HepG2 (cell line): ENCODE data around the gene RARA. TPM values are rescaled to one million over a fixed set of nuclear protein-coding genes. Genes with fewer than 3 reads are reported as not detected.

ENCODE experiments used
- ARNTL ChIP-seq: sonication (generic); formaldehyde crosslinking; IDR thresholded peaks from 2 replicates; pipeline ENCODE4 v1.4.0; 2020; ENCODE audit warnings: mild to moderate bottlenecking, missing genetic modification reagents
- DRAP1 ChIP-seq: IDR thresholded peaks from 2 replicates; pipeline ENCODE4 v1.6.1; 2016; ENCODE audit warnings: missing genetic modification reagents, missing compliant biosample characterization
- HBP1 ChIP-seq: IDR thresholded peaks from 2 replicates; pipeline ENCODE4 v1.6.1; 2016; ENCODE audit warnings: low read depth, control low read depth
- NFAT5 ChIP-seq: sonication (generic); formaldehyde crosslinking; IDR thresholded peaks from 2 replicates; pipeline ENCODE4 v1.4.0; 2020; ENCODE audit warnings: missing genetic modification reagents
- PAWR ChIP-seq: sonication (generic); formaldehyde crosslinking; IDR thresholded peaks from 2 replicates; pipeline ENCODE4 v1.4.0; 2020; ENCODE audit warnings: missing genetic modification reagents, mild to moderate bottlenecking, borderline replicate concordance
- PBX3 ChIP-seq: sonication (generic); formaldehyde crosslinking; IDR thresholded peaks from 2 replicates; pipeline ENCODE4 v1.8.1; 2023; ENCODE audit warnings: missing genetic modification reagents, inconsistent platforms, borderline replicate concordance
- RAD21 ChIP-seq: fragments of 450-650 bp; formaldehyde crosslinking; IDR thresholded peaks from 2 replicates; pipeline ENCODE4 v1.5.0; 2020; ENCODE audit warnings: mild to moderate bottlenecking
- ZBTB4 ChIP-seq: sonication (generic); formaldehyde crosslinking; IDR thresholded peaks from 2 replicates; pipeline ENCODE4 v1.4.0; 2020; ENCODE audit warnings: missing genetic modification reagents, mild to moderate bottlenecking, borderline replicate concordance
- ZNF274 ChIP-seq: sonication (generic); formaldehyde crosslinking; IDR thresholded peaks from 2 replicates; pipeline ENCODE4 v1.5.1; 2020; ENCODE audit warnings: mild to moderate bottlenecking, missing genetic modification reagents
- ZNF710 ChIP-seq: sonication (generic); formaldehyde crosslinking; IDR thresholded peaks from 2 replicates; pipeline ENCODE4 v1.5.0; 2020; ENCODE audit warnings: mild to moderate bottlenecking, missing genetic modification reagents, borderline replicate concordance
- ZSCAN31 ChIP-seq: sonication (generic); formaldehyde crosslinking; IDR thresholded peaks from 2 replicates; pipeline ENCODE4 v1.5.0; 2020; ENCODE audit warnings: low read depth, mild to moderate bottlenecking, missing genetic modification reagents
- polyA plus RNA-seq, 8 experiments: library from polyadenylated mRNA; depleted of rRNA in 3 of 8; stranded (reverse) in 7 of 8; unstranded in 1 of 8; fragments of >200 nt; fragmentation: Illumina TruSeq in 4 of 8; extraction: Trizol in 4 of 8; gene quantifications; 2 replicates each; pipeline versions ENCODE4 v1.2.1 to v1.2.3, GENCODE V29; 2011 to 2016; ENCODE audit warnings: low read depth in 4 of 8, missing spikeins in 1 of 8, mixed read lengths in 1 of 8; ENCODE audit not compliant: insufficient read depth in 1 of 8
- total RNA-seq, 5 experiments: library from RNA; depleted of rRNA; stranded (reverse); fragments of >200 nt; fragmentation: Illumina TruSeq; extraction: Trizol; gene quantifications; 2 replicates each; pipeline ENCODE4 v1.2.3, GENCODE V29; 2016; ENCODE audit warnings: low read depth in 1 of 5

RARA gene
- total and polyA plus RNA-seq, 2 of the 13 experiments (the other 11 are each of a cell fraction or from before 2014, with no cell fraction given), result 6.4 to 8.6 TPM

- no peak for TF ChIP-seq ZBTB4 (CRISPR knock-in tag)
- no peak for TF ChIP-seq ZNF710
- no peak for TF ChIP-seq PBX3 (CRISPR knock-in tag)
- no peak for TF ChIP-seq HBP1 (CRISPR knock-in tag)
- TF ChIP-seq ARNTL (CRISPR knock-in tag), result no peak
- TF ChIP-seq ZSCAN31, result no peak
- TF ChIP-seq DRAP1 (CRISPR knock-in tag), result no peak
- TF ChIP-seq PAWR (CRISPR knock-in tag), result 0 out of 2 replicates have a peak, but pooled peaks have one; percentile 16
- TF ChIP-seq NFAT5 (CRISPR knock-in tag), result no peak
- no peak for TF ChIP-seq RAD21 (CRISPR knock-in tag)
- no peak for TF ChIP-seq ZNF274 (CRISPR knock-in tag)
These were observed 35.6 kb downstream of the RARA start (continued) for GRCh38 chr17:40344421-40345160.
